Panc1 (cell line): ENCODE measurements around the gene EML6.

Source experiments
- POLR2AphosphoS5 ChIP-seq: IDR thresholded peaks from 2 replicates; pipeline ENCODE4 v1.6.1; 2012; ENCODE audit warnings: mild to moderate bottlenecking, low read depth, low read length, moderate library complexity
- SIN3A ChIP-seq: IDR thresholded peaks from 2 replicates; pipeline ENCODE4 v1.6.1; 2012; ENCODE audit warnings: low read depth, mild to moderate bottlenecking, low read length, moderate library complexity, borderline replicate concordance; ENCODE audit not compliant: insufficient read depth
- TCF7L2 ChIP-seq: IDR thresholded peaks from 2 replicates; pipeline ENCODE4 v1.6.1; 2011; ENCODE audit warnings: mild to moderate bottlenecking, low read depth, low read length, inconsistent platforms
- TF ChIP-seq, protein P1 (sequence below): fragments of 450-650 bp; IDR thresholded peaks from 2 replicates; pipeline ENCODE4 v1.5.1; 2017; ENCODE audit warnings: mild to moderate bottlenecking
- TF ChIP-seq, protein P2 (sequence below), 2 experiments: IDR thresholded peaks; 2 replicates each; pipeline ENCODE4 v1.6.1; 2011 to 2012; ENCODE audit warnings: low read depth in 2 of 2, control low read depth in 1 of 2, low read length in 1 of 2, mild to moderate bottlenecking in 1 of 2, moderate library complexity in 1 of 2; ENCODE audit not compliant: insufficient read depth in 1 of 2

DNA sequence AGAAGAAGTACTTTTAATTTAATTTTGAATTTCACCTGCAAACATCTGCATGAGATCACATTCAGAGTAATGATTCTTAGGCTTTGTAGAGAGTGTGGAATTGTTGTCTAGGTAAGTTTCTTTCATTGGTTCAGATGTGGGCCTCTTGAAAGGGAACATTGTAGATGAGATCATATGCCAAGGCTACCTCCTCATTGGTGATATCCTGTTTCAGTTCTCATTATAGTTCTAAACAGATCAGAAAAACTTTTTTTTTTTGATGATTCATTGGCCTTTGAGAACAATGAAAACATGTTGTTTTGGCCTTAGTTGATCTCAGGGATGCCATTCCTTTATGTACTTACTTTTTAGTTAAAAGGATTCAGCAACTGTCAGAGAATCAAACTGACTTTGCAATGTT, 44.5 kb downstream of the EML6 start:
- TF ChIP-seq, protein P1, sequence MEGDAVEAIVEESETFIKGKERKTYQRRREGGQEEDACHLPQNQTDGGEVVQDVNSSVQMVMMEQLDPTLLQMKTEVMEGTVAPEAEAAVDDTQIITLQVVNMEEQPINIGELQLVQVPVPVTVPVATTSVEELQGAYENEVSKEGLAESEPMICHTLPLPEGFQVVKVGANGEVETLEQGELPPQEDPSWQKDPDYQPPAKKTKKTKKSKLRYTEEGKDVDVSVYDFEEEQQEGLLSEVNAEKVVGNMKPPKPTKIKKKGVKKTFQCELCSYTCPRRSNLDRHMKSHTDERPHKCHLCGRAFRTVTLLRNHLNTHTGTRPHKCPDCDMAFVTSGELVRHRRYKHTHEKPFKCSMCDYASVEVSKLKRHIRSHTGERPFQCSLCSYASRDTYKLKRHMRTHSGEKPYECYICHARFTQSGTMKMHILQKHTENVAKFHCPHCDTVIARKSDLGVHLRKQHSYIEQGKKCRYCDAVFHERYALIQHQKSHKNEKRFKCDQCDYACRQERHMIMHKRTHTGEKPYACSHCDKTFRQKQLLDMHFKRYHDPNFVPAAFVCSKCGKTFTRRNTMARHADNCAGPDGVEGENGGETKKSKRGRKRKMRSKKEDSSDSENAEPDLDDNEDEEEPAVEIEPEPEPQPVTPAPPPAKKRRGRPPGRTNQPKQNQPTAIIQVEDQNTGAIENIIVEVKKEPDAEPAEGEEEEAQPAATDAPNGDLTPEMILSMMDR: no peak
- TF ChIP-seq POLR2AphosphoS5 (no peak), SIN3A (no peak), TCF7L2 (no peak)
- TF ChIP-seq, protein P2, sequence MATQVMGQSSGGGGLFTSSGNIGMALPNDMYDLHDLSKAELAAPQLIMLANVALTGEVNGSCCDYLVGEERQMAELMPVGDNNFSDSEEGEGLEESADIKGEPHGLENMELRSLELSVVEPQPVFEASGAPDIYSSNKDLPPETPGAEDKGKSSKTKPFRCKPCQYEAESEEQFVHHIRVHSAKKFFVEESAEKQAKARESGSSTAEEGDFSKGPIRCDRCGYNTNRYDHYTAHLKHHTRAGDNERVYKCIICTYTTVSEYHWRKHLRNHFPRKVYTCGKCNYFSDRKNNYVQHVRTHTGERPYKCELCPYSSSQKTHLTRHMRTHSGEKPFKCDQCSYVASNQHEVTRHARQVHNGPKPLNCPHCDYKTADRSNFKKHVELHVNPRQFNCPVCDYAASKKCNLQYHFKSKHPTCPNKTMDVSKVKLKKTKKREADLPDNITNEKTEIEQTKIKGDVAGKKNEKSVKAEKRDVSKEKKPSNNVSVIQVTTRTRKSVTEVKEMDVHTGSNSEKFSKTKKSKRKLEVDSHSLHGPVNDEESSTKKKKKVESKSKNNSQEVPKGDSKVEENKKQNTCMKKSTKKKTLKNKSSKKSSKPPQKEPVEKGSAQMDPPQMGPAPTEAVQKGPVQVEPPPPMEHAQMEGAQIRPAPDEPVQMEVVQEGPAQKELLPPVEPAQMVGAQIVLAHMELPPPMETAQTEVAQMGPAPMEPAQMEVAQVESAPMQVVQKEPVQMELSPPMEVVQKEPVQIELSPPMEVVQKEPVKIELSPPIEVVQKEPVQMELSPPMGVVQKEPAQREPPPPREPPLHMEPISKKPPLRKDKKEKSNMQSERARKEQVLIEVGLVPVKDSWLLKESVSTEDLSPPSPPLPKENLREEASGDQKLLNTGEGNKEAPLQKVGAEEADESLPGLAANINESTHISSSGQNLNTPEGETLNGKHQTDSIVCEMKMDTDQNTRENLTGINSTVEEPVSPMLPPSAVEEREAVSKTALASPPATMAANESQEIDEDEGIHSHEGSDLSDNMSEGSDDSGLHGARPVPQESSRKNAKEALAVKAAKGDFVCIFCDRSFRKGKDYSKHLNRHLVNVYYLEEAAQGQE (IDR thresholded peaks at IDR 0.05; ENCODE audit: insufficient read depth in 1 of 2, low read depth in 2 of 2, low read length in 1 of 2): no peak
